ENCODE results near the gene PAN3.

Gene PAN3

DNA sequence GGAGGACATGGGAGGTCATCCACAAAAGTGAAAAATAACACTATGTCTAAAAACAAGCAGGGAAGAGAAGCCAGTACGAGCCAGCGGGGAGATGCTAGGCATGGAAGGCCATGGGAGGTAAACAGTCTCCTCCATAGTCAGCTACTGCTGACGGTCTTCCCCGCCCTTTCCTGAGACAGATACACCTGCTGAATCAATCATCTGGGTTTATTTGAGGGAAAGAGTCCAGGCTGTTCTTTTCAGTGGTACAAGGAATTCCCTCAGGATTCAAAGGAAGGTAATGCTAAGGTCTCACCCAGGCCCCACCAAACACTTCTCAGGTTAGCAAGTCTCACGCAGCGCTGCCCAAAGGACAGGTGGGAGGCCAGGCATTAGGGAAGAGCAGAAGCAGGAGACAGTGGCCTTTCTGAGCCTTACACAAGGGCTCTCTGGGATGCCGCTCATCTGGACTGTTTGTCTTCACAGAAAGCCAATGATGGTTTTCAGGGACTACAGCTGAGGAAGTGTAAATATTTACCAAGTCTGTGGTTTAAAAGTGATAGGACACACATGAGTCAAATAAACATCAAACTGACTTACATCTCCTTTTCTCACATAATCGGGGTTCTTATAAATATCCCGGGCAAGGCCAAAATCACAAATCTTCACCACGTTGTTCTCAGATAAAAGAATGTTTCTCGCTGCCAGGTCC is 182.7 kb downstream of the PAN3 start:
- H3K4me3 Mint-ChIP-seq, result no peak overlapping the region
- no peaks in the 10 kb centered on the region for H3K27me3 Mint-ChIP-seq
- H3K27ac Mint-ChIP-seq, result no peak overlapping the region
- no peaks in the 10 kb centered on the region for H3K9me3 Mint-ChIP-seq
- no peaks in the 10 kb centered on the region for H3K36me3 Mint-ChIP-seq (ENCODE audit: low read depth)
- no peaks in the 10 kb centered on the region for H3K4me1 Mint-ChIP-seq (ENCODE audit: low read depth)

DNA sequence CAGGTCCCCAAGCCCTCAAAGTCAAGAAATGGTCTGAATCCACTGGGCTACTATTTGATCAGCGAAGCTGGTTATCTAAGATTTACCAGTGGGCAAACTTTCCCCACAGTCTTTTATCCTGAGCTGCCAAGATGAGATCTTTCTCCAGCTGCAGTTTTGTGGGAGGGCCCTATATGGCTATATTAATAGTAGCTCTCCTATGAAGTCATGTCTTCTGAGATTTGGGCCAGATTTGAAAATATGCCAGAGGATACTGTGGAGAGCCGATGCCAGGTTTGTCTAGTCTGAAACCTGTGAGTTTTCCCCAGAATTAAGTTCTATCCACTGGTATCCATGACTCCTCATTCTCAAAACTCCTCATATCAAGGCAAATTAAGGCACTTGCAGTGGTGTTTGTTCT is 183.4 kb downstream of the PAN3 start:
- Mint-ChIP-seq H3K27ac (no peak overlapping the region), H3K4me3 (no peak overlapping the region), H3K4me1 (ENCODE audit: low read depth) (no peaks in the 10 kb centered on the region), H3K36me3 (ENCODE audit: low read depth) (no peaks in the 10 kb centered on the region), H3K27me3 (no peaks in the 10 kb centered on the region), H3K9me3 (no peaks in the 10 kb centered on the region)

DNA sequence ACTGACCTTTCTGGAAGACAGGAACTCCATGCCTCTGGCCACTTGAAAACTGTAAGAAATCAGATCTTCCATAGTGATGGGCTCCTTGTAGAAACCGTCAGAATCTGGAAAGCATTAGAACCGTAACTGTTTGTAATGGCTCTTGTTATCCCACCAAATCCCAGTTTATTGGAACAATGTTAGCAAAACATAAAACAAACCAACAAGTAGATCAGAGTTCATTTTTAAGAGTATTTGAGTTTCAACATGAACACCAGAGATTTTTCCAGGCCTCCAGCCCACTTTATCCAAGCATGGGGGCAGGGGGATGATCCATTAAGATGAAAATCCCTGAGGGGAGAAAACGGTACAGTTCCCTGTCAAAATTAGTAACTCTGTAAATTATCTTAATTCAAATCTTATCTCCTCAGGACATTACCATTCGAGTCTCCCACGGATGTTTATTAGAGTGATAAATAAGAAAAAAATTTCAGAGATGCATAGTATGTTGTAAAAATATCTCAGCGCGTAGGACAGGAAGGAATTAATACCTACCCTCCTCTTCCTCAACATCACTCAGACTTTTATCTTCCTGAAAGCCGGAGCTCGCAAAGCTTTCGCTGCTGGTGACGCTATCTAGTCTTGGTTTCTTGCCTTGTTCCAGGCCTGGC is 184.0 kb downstream of the PAN3 start:
- Mint-ChIP-seq H3K27me3 (no peaks in the 10 kb centered on the region), H3K36me3 (ENCODE audit: low read depth) (no peaks in the 10 kb centered on the region), H3K4me3 (no peak overlapping the region), H3K4me1 (ENCODE audit: low read depth) (no peaks in the 10 kb centered on the region), H3K27ac (no peak overlapping the region), H3K9me3 (no peaks in the 10 kb centered on the region)

DNA sequence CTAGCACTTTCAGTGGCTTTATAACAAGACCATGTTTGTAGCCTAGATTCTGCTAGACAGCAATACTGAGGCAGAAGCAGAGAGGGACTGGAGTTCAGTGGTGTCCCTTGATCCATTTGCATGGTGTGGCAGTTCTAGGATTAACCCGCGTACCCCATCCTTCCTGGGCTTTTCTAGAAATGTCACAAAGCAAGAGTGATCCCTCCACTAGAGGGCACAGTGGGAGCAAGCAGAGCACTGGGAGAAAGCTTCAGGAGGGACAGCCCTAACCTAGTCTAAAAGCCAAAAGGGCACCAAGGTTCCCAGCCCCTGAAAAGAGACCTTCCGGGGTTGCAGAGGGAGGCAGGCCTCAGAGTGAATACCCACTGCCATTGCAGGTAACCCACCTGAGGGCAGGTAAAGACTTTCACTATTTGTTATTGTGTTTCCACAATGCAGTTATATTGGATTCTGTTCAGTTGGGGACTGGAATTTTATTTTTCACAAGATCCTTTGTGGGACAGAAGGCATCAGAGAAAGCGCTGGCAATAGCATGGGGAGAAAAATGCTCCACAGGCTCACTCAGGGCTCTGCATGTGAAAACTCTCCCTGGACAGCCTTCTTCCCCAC is 185.9 kb downstream of the PAN3 start:
- Mint-ChIP-seq H3K4me3 (no peak overlapping the region), H3K4me1 (ENCODE audit: low read depth) (no peaks in the 10 kb centered on the region), H3K9me3 (no peaks in the 10 kb centered on the region), H3K27me3 (no peaks in the 10 kb centered on the region), H3K36me3 (ENCODE audit: low read depth) (no peaks in the 10 kb centered on the region), H3K27ac (no peak overlapping the region)

DNA sequence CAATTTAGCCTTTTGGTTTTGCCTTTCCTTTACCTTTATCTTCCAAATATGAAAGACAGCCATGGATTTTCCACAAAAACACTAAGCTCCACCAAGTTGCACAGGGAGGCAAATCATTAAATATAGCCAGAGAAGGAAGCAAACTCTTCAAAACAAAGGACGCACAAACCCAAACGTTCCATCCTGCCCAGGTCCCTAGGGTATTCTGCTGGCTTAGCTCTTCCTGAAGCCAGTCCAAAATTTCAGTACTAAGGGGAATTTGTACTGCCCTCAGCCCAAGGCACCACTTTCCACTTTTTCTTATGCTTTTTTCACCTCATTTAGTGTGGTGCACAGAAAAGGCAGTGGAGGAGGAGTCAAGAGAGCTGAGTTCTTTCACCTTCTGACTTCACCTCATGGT is 186.7 kb downstream of the PAN3 start:
- H3K27ac Mint-ChIP-seq, result no peak overlapping the region
- H3K9me3 Mint-ChIP-seq, result no peaks in the 10 kb centered on the region

DNA sequence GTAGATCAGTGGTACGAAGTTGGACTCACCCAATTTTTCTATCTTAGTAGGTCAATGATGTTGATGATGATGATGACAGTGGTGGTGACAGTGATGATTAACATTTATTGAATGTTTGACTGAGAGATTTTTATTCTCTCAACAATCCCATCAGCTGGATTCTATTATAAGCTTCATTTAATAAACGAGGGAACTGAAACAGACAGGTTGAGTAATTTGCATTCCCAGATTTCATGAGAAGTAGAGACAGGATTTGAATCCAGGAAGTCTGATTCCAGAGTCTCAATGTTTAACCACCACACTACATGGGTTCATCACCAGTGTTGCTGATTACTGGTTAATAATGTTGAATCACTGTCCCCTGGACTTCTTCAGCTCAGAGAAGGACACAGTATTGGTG is 187.7 kb downstream of the PAN3 start:
- H3K36me3 Mint-ChIP-seq (ENCODE audit: low read depth), result no peaks in the 10 kb centered on the region
- H3K4me3 Mint-ChIP-seq, result no peak overlapping the region
- no peak overlapping the region for H3K27ac Mint-ChIP-seq
- no peaks in the 10 kb centered on the region for H3K9me3 Mint-ChIP-seq
- no peaks in the 10 kb centered on the region for H3K4me1 Mint-ChIP-seq (ENCODE audit: low read depth)
- H3K27me3 Mint-ChIP-seq, result no peaks in the 10 kb centered on the region

More for the DNA sequence above, 186.7 kb downstream of the PAN3 start:
- Mint-ChIP-seq H3K4me3 (no peak overlapping the region), H3K36me3 (ENCODE audit: low read depth) (no peaks in the 10 kb centered on the region), H3K27me3 (no peaks in the 10 kb centered on the region), H3K4me1 (ENCODE audit: low read depth) (no peaks in the 10 kb centered on the region)

DNA sequence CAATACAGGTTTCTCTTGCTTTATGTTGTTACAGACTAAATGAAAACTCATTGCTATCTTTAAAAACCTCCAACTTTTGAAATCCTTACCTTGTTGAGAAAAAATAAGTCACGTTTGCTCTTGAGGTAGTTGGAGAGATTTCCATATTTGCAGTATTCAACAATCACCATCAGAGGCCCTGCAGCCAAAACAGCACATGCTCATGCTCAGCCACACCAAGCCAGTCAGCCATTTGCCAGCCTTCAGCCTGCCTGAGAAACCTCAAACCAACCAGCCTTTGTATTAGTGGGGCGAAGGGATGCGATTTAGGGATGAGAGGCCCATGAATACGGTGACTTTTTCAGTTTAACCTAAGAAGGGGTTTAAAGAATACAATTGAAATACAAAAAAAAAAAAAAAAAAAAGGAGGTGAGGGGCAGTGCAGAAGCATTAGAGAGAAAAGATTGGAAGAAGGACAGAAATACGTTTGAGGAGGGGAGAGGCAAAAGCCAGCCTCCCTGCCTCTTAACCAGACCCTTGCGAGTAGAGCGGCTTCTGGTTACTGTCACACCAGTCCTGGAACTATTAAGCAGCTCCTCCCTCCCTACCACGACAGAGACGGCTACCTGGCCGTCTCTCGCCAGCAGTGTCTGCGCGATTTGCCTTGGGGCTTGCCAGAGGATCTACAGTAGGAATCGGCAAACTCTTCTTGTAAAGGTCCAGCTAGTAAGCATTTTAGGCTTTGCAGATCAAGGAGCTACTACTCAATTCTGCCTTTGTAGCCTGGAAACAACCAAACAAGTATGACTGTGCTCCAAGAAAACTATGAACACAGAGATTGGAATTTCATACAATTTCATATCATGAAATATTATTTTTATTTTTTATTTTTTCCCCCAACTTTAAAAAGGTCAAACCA is 189.3 kb downstream of the PAN3 start:
- Mint-ChIP-seq H3K4me3 (no peak overlapping the region), H3K27me3 (no peaks in the 10 kb centered on the region), H3K9me3 (no peaks in the 10 kb centered on the region), H3K27ac (no peak overlapping the region), H3K36me3 (ENCODE audit: low read depth) (no peaks in the 10 kb centered on the region), H3K4me1 (ENCODE audit: low read depth) (no peaks in the 10 kb centered on the region)

DNA sequence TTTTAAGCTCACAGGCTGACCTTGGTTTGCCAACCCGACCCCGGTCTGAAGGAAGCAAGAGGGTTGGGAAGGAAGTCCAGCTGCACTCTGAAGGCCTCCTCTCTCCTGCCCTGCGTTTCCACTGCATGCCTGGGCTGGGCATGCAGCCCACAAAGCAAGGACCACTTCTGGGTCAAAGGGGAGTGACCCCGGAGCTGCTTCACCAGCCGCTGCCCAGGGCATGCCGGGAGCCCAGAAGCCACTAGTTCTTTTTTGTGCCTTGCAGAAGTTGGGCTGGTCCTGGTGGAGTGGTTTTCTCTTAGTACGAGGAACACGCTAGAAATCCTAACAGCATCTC is 189.9 kb downstream of the PAN3 start:
- H3K27me3 Mint-ChIP-seq, result no peaks in the 10 kb centered on the region
- H3K4me3 Mint-ChIP-seq, result no peak overlapping the region
- no peaks in the 10 kb centered on the region for H3K36me3 Mint-ChIP-seq (ENCODE audit: low read depth)
- no peaks in the 10 kb centered on the region for H3K4me1 Mint-ChIP-seq (ENCODE audit: low read depth)
- H3K27ac Mint-ChIP-seq, result no peak overlapping the region
- H3K9me3 Mint-ChIP-seq, result no peaks in the 10 kb centered on the region

DNA sequence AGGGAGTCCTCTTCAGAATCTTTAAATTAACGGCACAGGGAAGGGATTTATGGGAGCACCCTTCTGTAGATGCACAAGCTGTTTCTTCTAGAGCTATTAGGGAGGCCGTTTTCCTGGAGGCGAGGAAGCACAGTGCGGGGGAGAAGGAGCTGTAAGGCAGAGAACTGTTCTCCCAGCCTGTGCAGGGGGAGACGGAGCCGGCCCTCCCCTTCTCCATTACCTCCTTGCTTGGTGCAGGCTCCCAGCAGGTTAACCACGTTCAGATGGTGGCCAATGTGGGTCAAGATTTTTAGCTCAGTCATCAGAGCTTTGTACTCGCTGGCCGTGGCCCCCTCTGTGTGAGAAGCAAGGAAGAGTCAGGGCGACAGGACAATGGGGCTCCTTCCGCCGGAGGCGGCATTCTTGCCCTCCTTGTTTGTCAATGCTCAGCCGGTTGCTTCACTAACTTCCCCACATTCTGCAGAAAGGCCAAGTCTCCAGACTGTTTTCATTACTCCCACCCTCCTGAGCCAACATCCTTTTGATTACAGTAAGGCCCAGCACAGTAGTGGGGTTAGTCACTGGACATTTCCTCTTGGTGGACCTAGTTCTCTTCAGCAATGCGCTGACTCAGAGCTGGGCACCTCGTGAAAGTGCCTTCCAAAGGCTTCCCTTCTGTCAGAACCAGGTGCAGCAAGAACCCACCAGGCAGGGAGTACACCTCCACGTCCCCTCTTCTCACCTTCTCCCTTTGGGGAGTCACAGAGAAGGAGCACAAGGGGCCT is 191.2 kb downstream of the PAN3 start:
- no peaks in the 10 kb centered on the region for H3K36me3 Mint-ChIP-seq (ENCODE audit: low read depth)
- no peaks in the 10 kb centered on the region for H3K9me3 Mint-ChIP-seq
- no peak overlapping the region for H3K4me3 Mint-ChIP-seq
- H3K27ac Mint-ChIP-seq, result no peak overlapping the region
- no peaks in the 10 kb centered on the region for H3K27me3 Mint-ChIP-seq
- no peaks in the 10 kb centered on the region for H3K4me1 Mint-ChIP-seq (ENCODE audit: low read depth)

DNA sequence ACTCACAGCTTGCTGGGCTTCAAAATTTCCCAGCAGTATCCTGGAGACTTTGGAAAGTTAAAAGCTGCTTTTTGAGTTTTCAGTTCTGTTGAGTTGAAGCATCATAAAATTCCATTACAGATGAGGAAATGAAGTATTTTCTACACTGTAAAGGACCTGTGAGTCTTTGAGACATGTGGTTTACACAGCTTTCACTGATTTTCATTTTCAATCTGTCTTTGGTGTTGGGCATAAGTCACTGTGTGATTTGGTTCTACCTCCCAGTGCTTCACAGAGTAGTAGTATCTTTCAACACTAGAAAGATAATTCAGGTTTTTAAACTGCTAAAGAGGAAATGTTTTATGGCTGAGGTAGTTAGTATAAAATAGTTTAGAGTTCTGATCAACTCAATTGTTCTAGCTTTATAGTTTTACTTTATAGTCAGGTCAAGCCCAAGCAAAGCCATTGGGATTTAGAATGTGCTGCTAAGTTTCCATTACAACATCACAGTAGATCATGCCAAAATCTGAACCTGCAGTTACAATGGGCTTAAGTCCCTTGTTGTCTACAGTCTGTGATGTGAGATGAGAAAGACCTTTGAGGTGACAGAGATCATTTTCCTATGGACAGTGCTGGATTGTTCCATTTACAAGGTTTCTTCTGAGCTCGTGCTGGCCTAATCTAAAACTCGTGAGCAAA is 195.0 kb downstream of the PAN3 start:
- Mint-ChIP-seq H3K27ac (no peak overlapping the region), H3K9me3 (no peaks in the 10 kb centered on the region), H3K4me3 (no peak overlapping the region), H3K36me3 (ENCODE audit: low read depth) (peaks cover under 1% of the 10 kb centered on the region), H3K4me1 (ENCODE audit: low read depth) (no peaks in the 10 kb centered on the region), H3K27me3 (no peaks in the 10 kb centered on the region)

DNA sequence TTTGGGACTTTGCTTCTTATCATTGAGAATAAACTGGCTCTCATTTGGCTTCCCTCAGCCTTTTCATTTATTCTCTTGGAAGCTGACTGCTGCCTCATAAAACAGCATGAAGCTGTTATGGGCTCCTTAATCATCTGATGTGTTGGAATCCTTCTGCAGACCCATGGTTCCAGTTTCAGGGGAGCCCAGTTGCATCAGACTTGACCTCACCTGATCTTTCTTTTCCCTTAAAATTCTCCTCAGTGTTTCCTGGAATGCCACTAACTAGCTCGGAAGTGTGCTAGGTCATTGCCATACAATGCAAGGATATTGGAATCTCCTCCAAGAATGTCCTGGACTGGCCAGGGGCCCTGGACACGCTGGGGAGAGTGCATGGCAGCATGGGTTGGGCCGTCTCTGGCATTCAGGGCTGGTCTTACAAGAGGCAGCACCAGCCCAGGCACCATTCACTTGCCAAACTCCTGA is 197.9 kb downstream of the PAN3 start:
- Mint-ChIP-seq H3K27me3 (peaks cover 4% of the 10 kb centered on the region), H3K4me1 (ENCODE audit: low read depth) (peaks cover 7% of the 10 kb centered on the region), H3K27ac (no peak overlapping the region), H3K4me3 (no peak overlapping the region), H3K36me3 (ENCODE audit: low read depth) (peaks cover 4% of the 10 kb centered on the region), H3K9me3 (no peaks in the 10 kb centered on the region)

DNA sequence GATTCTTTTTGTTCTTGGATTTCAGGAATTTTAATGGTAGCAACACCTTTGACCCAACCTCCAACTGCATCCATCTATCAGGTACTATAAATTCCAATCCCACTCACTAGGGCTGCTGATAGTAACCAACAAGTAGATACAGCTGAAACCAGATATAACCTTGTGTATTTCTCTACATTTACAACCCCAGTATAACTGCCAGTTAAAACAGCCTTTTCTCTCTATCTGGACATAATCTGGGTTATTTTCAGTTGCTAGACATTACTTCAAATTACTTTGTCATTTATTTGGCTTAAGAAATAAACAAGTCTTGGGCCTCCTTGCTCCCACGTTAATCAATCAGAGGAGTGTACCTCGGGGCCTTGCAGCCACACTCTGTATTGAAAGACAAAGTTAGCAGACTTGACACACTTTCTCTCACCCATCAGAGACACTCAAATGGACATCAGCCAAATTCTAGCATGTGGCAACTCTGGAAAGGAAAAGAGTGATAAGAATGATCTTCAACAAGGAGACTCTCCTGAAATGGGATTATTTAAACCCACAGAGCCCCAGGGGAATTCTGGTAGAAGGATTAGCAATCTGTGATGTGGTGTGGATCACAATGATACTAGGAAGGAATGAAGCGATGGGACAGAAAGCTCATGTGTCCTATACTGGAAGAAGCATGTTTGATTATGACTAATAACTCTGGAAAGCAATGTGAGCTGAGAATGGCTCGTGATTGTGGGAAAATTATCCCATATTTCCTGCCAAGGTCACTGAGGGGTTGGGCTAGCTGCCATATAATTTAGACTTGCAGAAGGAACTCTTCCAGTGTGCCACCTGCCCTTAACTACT is 199.0 kb downstream of the PAN3 start:
- Mint-ChIP-seq H3K27ac (no peak overlapping the region), H3K9me3 (no peaks in the 10 kb centered on the region), H3K4me1 (ENCODE audit: low read depth) (peaks cover 7% of the 10 kb centered on the region), H3K27me3 (peaks cover 4% of the 10 kb centered on the region), H3K4me3 (no peak overlapping the region), H3K36me3 (ENCODE audit: low read depth) (peaks cover 4% of the 10 kb centered on the region)

DNA sequence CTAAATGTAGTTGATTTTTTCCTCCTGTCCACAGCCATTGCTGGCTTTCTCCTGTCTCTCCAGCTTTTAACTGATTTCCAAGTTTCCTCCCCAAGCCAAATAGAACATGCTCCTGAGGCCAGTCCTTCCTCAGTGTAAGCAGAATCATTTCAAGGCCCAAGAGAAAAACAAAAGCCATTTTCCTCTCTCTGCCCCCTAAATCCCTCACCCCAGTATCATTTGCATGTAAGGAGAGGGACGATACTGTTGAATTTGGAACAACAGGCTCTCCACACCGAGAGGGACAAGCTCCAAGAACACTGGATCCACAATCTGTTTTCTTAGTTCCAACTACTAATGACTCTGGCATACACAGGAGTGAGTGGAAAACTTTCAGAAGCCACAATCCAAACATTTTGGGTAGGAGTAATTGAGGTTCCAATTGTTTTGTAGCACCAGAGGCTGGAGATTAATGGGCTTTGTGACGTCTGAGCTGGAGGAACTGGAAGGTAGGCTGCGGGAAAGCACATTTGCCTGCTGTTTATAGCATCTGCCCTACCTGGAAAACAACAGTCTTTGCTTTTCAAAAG is 199.7 kb downstream of the PAN3 start:
- H3K4me1 Mint-ChIP-seq (ENCODE audit: low read depth), result peaks cover 7% of the 10 kb centered on the region
- no peak overlapping the region for H3K27ac Mint-ChIP-seq
- H3K36me3 Mint-ChIP-seq (ENCODE audit: low read depth), result peaks cover 4% of the 10 kb centered on the region
- H3K9me3 Mint-ChIP-seq, result no peaks in the 10 kb centered on the region
- H3K27me3 Mint-ChIP-seq, result peaks cover 4% of the 10 kb centered on the region
- H3K4me3 Mint-ChIP-seq, result no peak overlapping the region
